ENCODE results near the gene RBM10.

DNA sequence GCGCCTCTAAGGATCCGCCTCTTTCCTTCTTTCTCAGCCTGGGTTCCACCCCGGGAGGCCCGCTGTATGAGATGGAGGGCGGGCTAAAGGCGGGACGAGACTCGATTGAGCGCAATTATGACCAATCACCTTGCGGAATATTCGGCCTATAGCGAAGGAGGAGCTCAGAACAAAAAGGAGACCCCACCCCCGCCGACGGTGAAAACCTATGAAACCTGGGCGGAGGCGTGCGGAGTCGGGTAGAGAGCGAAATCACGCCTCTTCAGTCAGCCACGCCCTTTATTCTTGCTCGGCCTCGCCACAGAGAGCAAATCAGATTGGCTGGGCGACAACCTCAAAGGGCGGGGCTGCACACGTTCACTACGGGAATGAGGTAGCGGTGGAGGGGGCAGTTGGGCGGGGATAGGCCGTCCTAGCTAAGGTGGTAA, 72.8 kb downstream of the RBM10 start:
- TF ChIP-seq RAD21 (IDR thresholded peaks at IDR 0.05; ENCODE audit: low read depth) (no peak), ZFX (IDR thresholded peaks at IDR 0.05) (no peak)
